PC-3 (cell line): ENCODE results near the gene CBX5. TPM values are rescaled to one million over a fixed set of nuclear protein-coding genes. Genes with fewer than 3 reads are reported as not detected.

Experiments used
- ATAC-seq: fragments of 200-7000 bp; cut with Tn5 transposase; 2 replicates; pipeline ENCODE4 v1.9.1; 2020; ENCODE audit warnings: mild to moderate bottlenecking, moderate library complexity
- BruUV-seq: library from RNA; stranded (reverse); fragments of 400-500 nt; replicated peaks from 2 replicates; lab custom pipeline; 2021; lab: Mats Ljungman, UMichigan
- CTCF ChIA-PET: fragments of 300-600 bp; sonication (Branson Sonifier 250); formaldehyde crosslinking; loops from one replicate; lab custom pipeline; 2022; ENCODE audit warnings: antibody characterized with exemption; lab: Charles Lee
- POLR2A ChIA-PET: fragments of 300-600 bp; sonication (Branson Sonifier 250); formaldehyde crosslinking; loops from one replicate; lab custom pipeline; 2022; ENCODE audit warnings: antibody characterized with exemption; ENCODE audit not compliant: unreplicated experiment; lab: Charles Lee
- DNase-seq: peaks from one replicate; pipeline ENCODE4 v3.0.0-alpha.2; 2015
- H2AFZ ChIP-seq: fragments of 300-600 bp; sonication (generic); 2 replicates; pipeline ENCODE4 v1.6.0; 2016; ENCODE audit warnings: antibody characterized with exemption, low read length
- H3F3A ChIP-seq: fragments of 300-600 bp; sonication (generic); one replicate; pipeline ENCODE4 v1.6.0; 2017; ENCODE audit warnings: antibody characterized with exemption, low read length, control low read depth, mild to moderate bottlenecking; ENCODE audit not compliant: unreplicated experiment
- H3K27ac ChIP-seq: fragments of 300-600 bp; sonication (generic); 2 replicates; pipeline ENCODE4 v1.5.1; 2016; ENCODE audit warnings: mild to moderate bottlenecking, low read length
- H3K27me3 ChIP-seq: fragments of 300-600 bp; sonication (generic); 2 replicates; pipeline ENCODE4 v1.6.1; 2016; ENCODE audit warnings: low read length, mixed read lengths
- H3K36me3 ChIP-seq: fragments of 300-600 bp; sonication (generic); 2 replicates; pipeline ENCODE4 v1.6.1; 2016; ENCODE audit warnings: low read depth, mixed run types, low read length, mixed read lengths
- H3K4me1 ChIP-seq: fragments of 300-600 bp; sonication (generic); 2 replicates; pipeline ENCODE4 v1.5.1; 2016; ENCODE audit warnings: low read length; ENCODE audit not compliant: insufficient read depth
- H3K4me2 ChIP-seq: fragments of 300-600 bp; sonication (generic); 2 replicates; pipeline ENCODE4 v1.6.0; 2016; ENCODE audit warnings: low read length
- H3K4me3 ChIP-seq: fragments of 300-600 bp; sonication (generic); 2 replicates; pipeline ENCODE4 v1.5.1; 2016; ENCODE audit warnings: mild to moderate bottlenecking, low read length, mixed read lengths
- H3K79me2 ChIP-seq: fragments of 300-600 bp; sonication (generic); 2 replicates; pipeline ENCODE4 v1.6.1; 2017; ENCODE audit warnings: low read length, mixed read lengths
- H3K9ac ChIP-seq: fragments of 300-600 bp; sonication (generic); 2 replicates; pipeline ENCODE4 v1.6.0; 2016; ENCODE audit warnings: mild to moderate bottlenecking, low read length
- H3K9me2 ChIP-seq: fragments of 300-600 bp; sonication (generic); replicated peaks from 2 replicates; pipeline ENCODE4 v1.6.1; 2016; ENCODE audit warnings: mixed run types, low read length, mixed read lengths
- H3K9me3 ChIP-seq: fragments of 300-600 bp; sonication (generic); 2 replicates; pipeline ENCODE4 v1.6.1; 2016; ENCODE audit warnings: low read length, mixed read lengths
- H4K20me1 ChIP-seq: fragments of 300-600 bp; sonication (generic); 2 replicates; pipeline ENCODE4 v1.6.1; 2016; ENCODE audit warnings: low read length, mixed read lengths
- CTCF ChIP-seq: fragments of 300-600 bp; sonication (generic); conservative IDR thresholded peaks from 2 replicates; pipeline ENCODE4 v1.5.1; 2017; ENCODE audit warnings: antibody characterized with exemption, low read depth, mild to moderate bottlenecking, low read length
- EZH2 ChIP-seq: fragments of 300-600 bp; sonication (generic); IDR thresholded peaks from one replicate; pipeline ENCODE4 v1.6.1; 2017; ENCODE audit warnings: antibody characterized with exemption, mild to moderate bottlenecking, low read length; ENCODE audit not compliant: unreplicated experiment
- EZH2phosphoT487 ChIP-seq: fragments of 300-600 bp; sonication (generic); IDR thresholded peaks from 2 replicates; pipeline ENCODE4 v1.6.1; 2018; ENCODE audit warnings: mild to moderate bottlenecking, antibody characterized with exemption, low read length, borderline replicate concordance
- intact Hi-C: fragments of 100-400 bp; cut with micrococcal nuclease; formaldehyde crosslinking; loops from 2 replicates; pipeline ENCODE4 v1.9.0; 2023
- total RNA-seq: library from RNA; depleted of rRNA; stranded (reverse); fragments of >200 nt; gene quantifications from 2 replicates; pipeline ENCODE4 v1.2.3, GENCODE V29; 2014

The CBX5 gene
- total RNA-seq, 1 experiment from 2014 or later: 14.9 TPM

DNA sequence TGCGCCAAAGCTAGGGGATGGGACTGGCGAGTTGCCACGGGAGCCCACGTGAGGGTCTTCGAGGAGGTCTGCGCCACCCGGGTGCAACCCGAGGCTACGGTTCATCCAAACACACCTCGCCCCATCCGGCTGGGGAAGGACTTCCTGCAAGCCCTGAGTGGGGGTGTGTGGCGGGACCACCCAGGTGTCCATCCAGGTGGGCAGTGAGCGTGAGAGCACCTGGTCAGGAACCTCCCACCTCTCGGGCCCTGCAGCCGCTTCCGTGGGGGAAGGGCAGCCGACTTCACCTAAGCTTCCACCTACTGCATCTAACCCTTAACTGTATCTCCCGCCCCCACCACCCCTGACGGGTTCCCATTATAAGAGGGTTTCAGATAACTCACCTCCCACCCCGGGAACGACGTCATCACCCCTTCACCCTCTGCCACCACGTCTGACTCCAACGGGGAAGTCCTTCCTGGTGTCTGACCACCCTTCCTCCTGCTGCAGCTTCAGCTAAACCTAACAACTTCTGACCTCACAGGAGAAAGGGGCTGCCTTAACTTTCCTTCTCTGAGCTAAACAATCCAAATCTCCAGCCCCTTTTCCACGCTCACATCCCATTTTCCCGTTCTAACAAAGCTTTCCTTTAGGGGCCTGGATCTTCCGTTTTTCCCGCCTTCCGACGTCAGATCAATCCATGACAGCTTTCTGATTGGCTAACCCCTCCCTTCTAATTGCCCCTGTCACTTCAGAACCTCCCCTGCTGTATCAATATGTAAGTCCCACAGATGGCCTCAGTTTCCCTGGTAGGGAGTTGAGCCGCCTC lies 63.7 kb downstream of the CBX5 start:
- no peaks in the 10 kb centered on the region for H3K9me2 ChIP-seq
- no peaks in the 10 kb centered on the region for H3K79me2 ChIP-seq
- no peak overlapping the region for H3K27ac ChIP-seq
- H3K9ac ChIP-seq: peak overlapping the region; percentile 57; the same call in 1 of the 2 replicates
- TF ChIP-seq EZH2 (no peak), EZH2phosphoT487 (no peak), CTCF (no peak)
- H3K4me2 ChIP-seq: peak overlapping the region; percentile 95
- peaks cover 11% of the 10 kb centered on the region for H3K4me1 ChIP-seq
- no peaks in the 10 kb centered on the region for H4K20me1 ChIP-seq
- no peaks in the 10 kb centered on the region for H3K27me3 ChIP-seq
- BruUV-seq: no TSS peak
- ChIA-PET POLR2A (no interaction called here), CTCF (interaction anchor here (0.6 to 1.4 kb wide), 4 partner anchors 14 to 217 kb away, joined by 3 to 6 read pairs (median 4); partner anchors contain the start of gene HOXC5)
- H3K4me3 ChIP-seq: peak overlapping the region; percentile 67
- ATAC-seq: no peak
- no peak for DNase-seq
- peak overlapping the region; percentile 92 for H2AFZ ChIP-seq
- no peaks in the 10 kb centered on the region for H3K9me3 ChIP-seq
- intact Hi-C loops: no loop called here
- H3F3A ChIP-seq: no peaks in the 10 kb centered on the region
- H3K36me3 ChIP-seq: no peaks in the 10 kb centered on the region; the same call in 1 of the 2 replicates

GRCh38 chr12:54214553-54215406 lies 65.1 kb downstream of the CBX5 start:
- no peaks in the 10 kb centered on the region for H3K9me3 ChIP-seq
- no TSS peak for BruUV-seq
- H3K27me3 ChIP-seq: no peaks in the 10 kb centered on the region
- POLR2A ChIA-PET: no interaction called here
- CTCF ChIA-PET: interaction anchor here (0.5 to 1.5 kb wide), 6 partner anchors 14 to 227 kb away, joined by 3 to 5 read pairs (median 4); partner anchors contain the start of genes COPZ1 and HOXC8
- H3K36me3 ChIP-seq: no peaks in the 10 kb centered on the region; the same call in 1 of the 2 replicates
- DNase-seq (peak; percentile 90), ATAC-seq (peak; percentile 85)
- peak overlapping the region; percentile 74 for H3K4me2 ChIP-seq
- H3K9me2 ChIP-seq: no peaks in the 10 kb centered on the region
- TF ChIP-seq EZH2 (no peak), CTCF (peak; percentile 98)
- peak overlapping the region; percentile 69 for H2AFZ ChIP-seq
- no peaks in the 10 kb centered on the region for H4K20me1 ChIP-seq
- peaks cover 11% of the 10 kb centered on the region for H3K4me1 ChIP-seq
- no peaks in the 10 kb centered on the region for H3F3A ChIP-seq
- intact Hi-C loops: no loop called here
- H3K9ac ChIP-seq: no peak overlapping the region
- H3K27ac ChIP-seq: no peak overlapping the region
- H3K4me3 ChIP-seq: peak overlapping the region; percentile 54
- H3K79me2 ChIP-seq: no peaks in the 10 kb centered on the region
